ENCODE measurements around the gene HELQ. TPM values are rescaled to one million over a fixed set of nuclear protein-coding genes. Genes with fewer than 3 reads are reported as not detected.

HELQ gene
- total and polyA plus RNA-seq, 9 of the 15 experiments (the other 6 are each of a cell fraction or from before 2014, with no cell fraction given): 3.5 to 15.2 (median 11.9) TPM

DNA sequence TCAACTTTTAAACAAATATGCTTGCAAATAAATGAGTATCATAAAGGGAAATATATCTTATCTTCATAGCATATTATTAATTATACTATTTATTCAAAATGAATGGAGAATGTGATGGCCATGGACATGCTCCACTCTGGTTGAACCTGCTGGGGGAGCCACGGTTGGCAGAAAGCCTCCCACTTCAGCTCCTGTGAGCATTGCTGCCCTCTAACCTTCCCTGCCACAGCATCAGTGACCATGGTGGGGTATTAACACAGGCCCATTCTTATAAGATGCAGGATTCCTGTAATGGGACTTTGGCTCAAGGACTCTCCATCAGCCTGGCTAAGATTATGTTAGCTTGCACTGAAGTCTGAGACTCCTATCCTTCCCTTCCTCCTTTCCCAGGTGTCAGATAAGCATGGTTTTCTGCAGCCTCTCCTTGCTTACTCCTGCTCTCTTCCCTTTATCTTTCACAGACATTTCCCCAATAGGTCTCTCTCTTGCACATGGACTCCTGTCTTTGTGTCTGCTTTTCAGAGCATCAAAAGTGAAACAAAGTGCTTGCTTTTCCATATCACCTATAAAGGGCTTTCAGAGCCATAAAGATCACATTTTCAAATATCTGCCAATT, 34.2 kb upstream of the HELQ start (continued):
- TF ChIP-seq, protein P1, sequence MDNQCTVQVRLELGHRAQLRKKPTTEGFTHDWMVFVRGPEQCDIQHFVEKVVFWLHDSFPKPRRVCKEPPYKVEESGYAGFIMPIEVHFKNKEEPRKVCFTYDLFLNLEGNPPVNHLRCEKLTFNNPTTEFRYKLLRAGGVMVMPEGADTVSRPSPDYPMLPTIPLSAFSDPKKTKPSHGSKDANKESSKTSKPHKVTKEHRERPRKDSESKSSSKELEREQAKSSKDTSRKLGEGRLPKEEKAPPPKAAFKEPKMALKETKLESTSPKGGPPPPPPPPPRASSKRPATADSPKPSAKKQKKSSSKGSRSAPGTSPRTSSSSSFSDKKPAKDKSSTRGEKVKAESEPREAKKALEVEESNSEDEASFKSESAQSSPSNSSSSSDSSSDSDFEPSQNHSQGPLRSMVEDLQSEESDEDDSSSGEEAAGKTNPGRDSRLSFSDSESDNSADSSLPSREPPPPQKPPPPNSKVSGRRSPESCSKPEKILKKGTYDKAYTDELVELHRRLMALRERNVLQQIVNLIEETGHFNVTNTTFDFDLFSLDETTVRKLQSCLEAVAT (IDR thresholded peaks at IDR 0.05): 0 out of 4 replicates have a peak, but pooled peaks of 1 of the 2 experiments have one; percentile 65
- TF ChIP-seq CBFA2T3 (IDR thresholded peaks at IDR 0.05): peak; percentile 96
- peak; percentile 93 for TF ChIP-seq ZEB2 (IDR thresholded peaks at IDR 0.05)
- TF ChIP-seq NBN (IDR thresholded peaks at IDR 0.05; ENCODE audit: low read depth): peak; percentile 76; the same call in 1 of the 2 replicates
- TF ChIP-seq CREBBP (IDR thresholded peaks at IDR 0.05; ENCODE audit: low read depth, low read length): no peak
- no peak for TF ChIP-seq PBX2 (CRISPR knock-in tag; IDR thresholded peaks at IDR 0.05; ENCODE audit: low read depth)
- TF ChIP-seq PBX2 (tag; conservative IDR thresholded peaks at IDR 0.05; ENCODE audit: low read depth): no peak
- no peak for TF ChIP-seq ZNF124 (CRISPR knock-in tag; IDR thresholded peaks at IDR 0.05)
- no peak for TF ChIP-seq ZNF639 (CRISPR knock-in tag; conservative IDR thresholded peaks at IDR 0.05 in 1 of 2, IDR thresholded peaks at IDR 0.05 in 1 of 2)
- no peak for TF ChIP-seq NR2C2 (CRISPR knock-in tag; IDR thresholded peaks at IDR 0.05)
- TF ChIP-seq NR2C2 (tag; IDR thresholded peaks at IDR 0.05): peak; percentile 24; the same call in 1 of the 2 replicates
- peak; percentile 76 for TF ChIP-seq EP300 (IDR thresholded peaks at IDR 0.05; ENCODE audit: low read length)
- TF ChIP-seq MTA3 (IDR thresholded peaks at IDR 0.05; ENCODE audit: borderline replicate concordance): peak; percentile 33; the same call in 1 of the 2 replicates
- TF ChIP-seq, protein P2, sequence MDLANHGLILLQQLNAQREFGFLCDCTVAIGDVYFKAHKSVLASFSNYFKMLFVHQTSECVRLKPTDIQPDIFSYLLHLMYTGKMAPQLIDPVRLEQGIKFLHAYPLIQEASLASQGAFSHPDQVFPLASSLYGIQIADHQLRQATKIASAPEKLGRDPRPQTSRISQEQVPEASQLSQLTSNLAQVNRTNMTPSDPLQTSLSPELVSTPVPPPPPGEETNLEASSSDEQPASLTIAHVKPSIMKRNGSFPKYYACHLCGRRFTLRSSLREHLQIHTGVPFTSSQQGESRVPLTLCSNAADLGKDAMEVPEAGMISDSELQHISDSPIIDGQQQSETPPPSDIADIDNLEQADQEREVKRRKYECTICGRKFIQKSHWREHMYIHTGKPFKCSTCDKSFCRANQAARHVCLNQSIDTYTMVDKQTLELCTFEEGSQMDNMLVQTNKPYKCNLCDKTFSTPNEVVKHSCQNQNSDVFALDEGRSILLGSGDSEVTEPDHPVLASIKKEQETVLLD (IDR thresholded peaks at IDR 0.05): peak; percentile 42; the same call in 1 of the 2 replicates
- TF ChIP-seq ATF7 (IDR thresholded peaks at IDR 0.05): 0 out of 2 replicates have a peak, but pooled peaks have one; percentile 21
- 0 out of 4 replicates have a peak, but pooled peaks of 1 of the 2 experiments have one; percentile 21 for TF ChIP-seq SRF (CRISPR knock-in tag; IDR thresholded peaks at IDR 0.05)
- TF ChIP-seq GATA2 (CRISPR knock-in tag; IDR thresholded peaks at IDR 0.05): peak; percentile 68
- peak; percentile 25 for TF ChIP-seq NEUROD1 (IDR thresholded peaks at IDR 0.05; ENCODE audit: borderline replicate concordance, low read depth, low read length, partially characterized antibody)
- TF ChIP-seq MBD2 (IDR thresholded peaks at IDR 0.05; ENCODE audit: borderline replicate concordance, low read depth): 0 out of 2 replicates have a peak, but pooled peaks have one; percentile 32
- TF ChIP-seq IFI16 (CRISPR knock-in tag; IDR thresholded peaks at IDR 0.05): no peak

All from K562 (cell line).